HG03159 (cell line): ENCODE data around the gene JHY.

Source experiments
- ATAC-seq: cut with Tn5 transposase; IDR thresholded peaks from one replicate; pipeline ENCODE4 v1.9.1; 2021; ENCODE audit warnings: mild to moderate bottlenecking, moderate library complexity; ENCODE audit not compliant: unreplicated experiment

The JHY gene

GRCh38 chr11:123006860-123007542 lies 124.4 kb downstream of the JHY start:
- no peak for ATAC-seq
